IMR-90 (cell line): ENCODE measurements around the gene PLEKHF1. TPM values are rescaled to one million over a fixed set of nuclear protein-coding genes. Genes with fewer than 3 reads are reported as not detected.

ENCODE experiments used
- ATAC-seq: fragments of 200-7000 bp; cut with Tn5 transposase; 2 replicates; pipeline ENCODE4 v1.9.1; 2020; ENCODE audit warnings: low read depth, mild to moderate bottlenecking, moderate library complexity
- BruUV-seq: library from RNA; stranded (reverse); fragments of 400-500 nt; replicated peaks from 2 replicates; lab custom pipeline; 2021; lab: Mats Ljungman, UMichigan
- CTCF ChIA-PET: fragments of 300-600 bp; formaldehyde crosslinking; extraction: SDS; loops from one replicate; lab custom pipeline; 2021; ENCODE audit warnings: antibody characterized with exemption; lab: Yijun Ruan, JAX
- POLR2A ChIA-PET: fragments of 300-600 bp; sonication (Branson Sonifier 250); formaldehyde crosslinking; loops from one replicate; lab custom pipeline; 2022; ENCODE audit warnings: antibody characterized with exemption; ENCODE audit not compliant: unreplicated experiment; lab: Charles Lee
- DNase-seq: peaks from one replicate; pipeline ENCODE4 v3.0.0; 2013
- H2AFZ ChIP-seq: replicated peaks from 2 replicates; pipeline ENCODE3; 2013; ENCODE audit warnings: low read length, mild to moderate bottlenecking; ENCODE audit not compliant: poor library complexity
- H2AK5ac ChIP-seq: 2 replicates; pipeline ENCODE4 v1.6.1; 2013; ENCODE audit warnings: low read depth, low read length, inconsistent platforms
- H2AK9ac ChIP-seq: replicated peaks from 2 replicates; pipeline ENCODE3; 2013; ENCODE audit warnings: mild to moderate bottlenecking, low read depth, low read length, moderate library complexity; ENCODE audit not compliant: poor library complexity
- H2BK120ac ChIP-seq: 2 replicates; pipeline ENCODE4 v1.6.1; 2013; ENCODE audit warnings: low read depth, low read length, inconsistent platforms
- H2BK15ac ChIP-seq: 3 replicates; pipeline ENCODE4 v1.6.1; 2013; ENCODE audit warnings: low read depth, low read length, inconsistent platforms
- H2BK20ac ChIP-seq: 2 replicates; pipeline ENCODE4 v1.6.1; 2013; ENCODE audit warnings: low read depth, mild to moderate bottlenecking, inconsistent platforms, low read length, moderate library complexity
- H2BK5ac ChIP-seq: 2 replicates; pipeline ENCODE4 v1.6.1; 2013; ENCODE audit warnings: mild to moderate bottlenecking, low read depth, low read length, inconsistent platforms; ENCODE audit not compliant: poor library complexity, severe bottlenecking
- H3K14ac ChIP-seq: replicated peaks from 2 replicates; pipeline ENCODE4 v1.6.1; 2013; ENCODE audit warnings: low read depth, low read length, inconsistent platforms
- H3K18ac ChIP-seq: 2 replicates; pipeline ENCODE4 v1.6.1; 2013; ENCODE audit warnings: low read depth, low read length, control low read depth
- H3K23ac ChIP-seq: 2 replicates; pipeline ENCODE4 v1.6.1; 2013; ENCODE audit warnings: low read depth, low read length, inconsistent platforms
- H3K27ac ChIP-seq: 2 replicates; pipeline ENCODE4 v1.5.1; 2013; ENCODE audit warnings: mild to moderate bottlenecking, control low read depth, low read length; ENCODE audit not compliant: insufficient read depth
- H3K27me3 ChIP-seq: 2 replicates; pipeline ENCODE4 v1.6.1; 2013; ENCODE audit warnings: low read length; ENCODE audit not compliant: control insufficient read depth, insufficient read depth
- H3K36me3 ChIP-seq: 2 replicates; pipeline ENCODE4 v1.6.1; 2013; ENCODE audit warnings: low read length, mixed read lengths; ENCODE audit not compliant: control insufficient read depth, insufficient read depth
- H3K4ac ChIP-seq: 2 replicates; pipeline ENCODE4 v1.6.1; 2013; ENCODE audit warnings: low read depth, low read length, inconsistent platforms
- H3K4me1 ChIP-seq: 2 replicates; pipeline ENCODE4 v1.6.1; 2013; ENCODE audit warnings: low read length, mixed read lengths; ENCODE audit not compliant: control insufficient read depth, insufficient read depth
- H3K4me2 ChIP-seq: 2 replicates; pipeline ENCODE4 v1.6.1; 2013; ENCODE audit warnings: low read depth, mild to moderate bottlenecking, control low read depth, low read length, moderate library complexity
- H3K4me3 ChIP-seq: 2 replicates; pipeline ENCODE4 v1.5.1; 2013; ENCODE audit warnings: low read depth, mild to moderate bottlenecking, control low read depth, low read length, moderate library complexity; ENCODE audit not compliant: insufficient read depth
- H3K56ac ChIP-seq: 2 replicates; pipeline ENCODE4 v1.6.1; 2013; ENCODE audit warnings: low read length, inconsistent platforms; ENCODE audit not compliant: insufficient read depth; ENCODE audit errors: extremely low read depth
- H3K79me1 ChIP-seq, 2 experiments: 2 replicates each; pipeline ENCODE4 v1.6.1; 2013; ENCODE audit warnings: low read length in 2 of 2, inconsistent platforms in 1 of 2, low read depth in 1 of 2
- H3K9ac ChIP-seq: 2 replicates; pipeline ENCODE4 v1.6.1; 2013; ENCODE audit warnings: low read depth, low read length, control low read depth
- H3K9me1 ChIP-seq: 2 replicates; pipeline ENCODE4 v1.6.1; 2013; ENCODE audit warnings: low read length, inconsistent platforms; ENCODE audit not compliant: insufficient read depth
- H3K9me3 ChIP-seq: 2 replicates; pipeline ENCODE4 v1.6.1; 2013; ENCODE audit warnings: low read length; ENCODE audit not compliant: control insufficient read depth, insufficient read depth
- H4K20me1 ChIP-seq: 2 replicates; pipeline ENCODE4 v1.6.1; 2013; ENCODE audit warnings: low read length, inconsistent platforms; ENCODE audit not compliant: insufficient read depth
- H4K5ac ChIP-seq: 2 replicates; pipeline ENCODE4 v1.6.1; 2013; ENCODE audit warnings: mild to moderate bottlenecking, low read depth, low read length, control low read depth
- H4K8ac ChIP-seq, 2 experiments: 2 replicates each; pipeline ENCODE4 v1.6.1; 2013; ENCODE audit warnings: low read depth in 2 of 2, low read length in 2 of 2, control low read depth in 1 of 2, inconsistent platforms in 1 of 2
- H4K91ac ChIP-seq: 2 replicates; pipeline ENCODE4 v1.6.1; 2013; ENCODE audit warnings: low read depth, low read length, inconsistent platforms; ENCODE audit not compliant: insufficient read depth
- CEBPB ChIP-seq: IDR thresholded peaks from 2 replicates; pipeline ENCODE4 v1.6.1; 2012; ENCODE audit warnings: low read depth, low read length, improper control_type of control experiment
- FOS ChIP-seq: fragments of 150-350 bp; IDR thresholded peaks from 2 replicates; pipeline ENCODE4 v1.6.1; 2016; ENCODE audit warnings: low read depth, low read length
- MXI1 ChIP-seq: IDR thresholded peaks from 2 replicates; pipeline ENCODE4 v1.6.1; 2012; ENCODE audit warnings: low read depth, mild to moderate bottlenecking, low read length, moderate library complexity, borderline replicate concordance
- RFX5 ChIP-seq: IDR thresholded peaks from 2 replicates; pipeline ENCODE4 v1.8.0; 2012; ENCODE audit warnings: low read depth, mild to moderate bottlenecking, low read length, moderate library complexity
- WGBS, 2 experiments: methylation state at CpG; one replicate each; pipeline versions ENCODE4 v1.1.5 to v1.1.7; 2013; ENCODE audit warnings: missing lambda C conversion rate in 2 of 2; ENCODE audit not compliant: insufficient read length in 1 of 2; ENCODE audit errors: extremely low coverage in 2 of 2; 5-methylcytosine and 5-hydroxymethylcytosine counted together
- dilution Hi-C: fragments of 300-500 bp; cut with HindIII; formaldehyde crosslinking; loops from one replicate; pipeline ENCODE4 v1.14.3; 2018; ENCODE audit warnings: low sequenced_read_pairs; ENCODE audit not compliant: unreplicated experiment
- in situ Hi-C: fragments of 300-500 bp; cut with MboI; formaldehyde crosslinking; loops from 3 replicates; pipeline ENCODE4 v1.14.3; 2019; ENCODE audit warnings: low sequenced_read_pairs, inconsistent platforms, mixed read lengths
- intact Hi-C: fragments of 100-400 bp; cut with micrococcal nuclease; formaldehyde crosslinking; loops from 2 replicates; pipeline ENCODE4 v1.10.0; 2022
- polyA plus RNA-seq, 3 experiments: library from polyadenylated mRNA; depleted of rRNA; stranded (reverse); fragments of >200 nt; gene quantifications; 2 replicates each; pipeline ENCODE4 v1.2.3, GENCODE V29; 2012; ENCODE audit warnings: low replicate concordance in 1 of 3
- total RNA-seq: library from RNA; depleted of rRNA; stranded (reverse); fragments of >200 nt; gene quantifications from 2 replicates; pipeline ENCODE4 v1.2.3, GENCODE V29; 2012

PLEKHF1 gene
- total and polyA plus RNA-seq, 2 of the 4 experiments (the other 2 are of a cell fraction) = 5.0 to 6.6 TPM

DNA sequence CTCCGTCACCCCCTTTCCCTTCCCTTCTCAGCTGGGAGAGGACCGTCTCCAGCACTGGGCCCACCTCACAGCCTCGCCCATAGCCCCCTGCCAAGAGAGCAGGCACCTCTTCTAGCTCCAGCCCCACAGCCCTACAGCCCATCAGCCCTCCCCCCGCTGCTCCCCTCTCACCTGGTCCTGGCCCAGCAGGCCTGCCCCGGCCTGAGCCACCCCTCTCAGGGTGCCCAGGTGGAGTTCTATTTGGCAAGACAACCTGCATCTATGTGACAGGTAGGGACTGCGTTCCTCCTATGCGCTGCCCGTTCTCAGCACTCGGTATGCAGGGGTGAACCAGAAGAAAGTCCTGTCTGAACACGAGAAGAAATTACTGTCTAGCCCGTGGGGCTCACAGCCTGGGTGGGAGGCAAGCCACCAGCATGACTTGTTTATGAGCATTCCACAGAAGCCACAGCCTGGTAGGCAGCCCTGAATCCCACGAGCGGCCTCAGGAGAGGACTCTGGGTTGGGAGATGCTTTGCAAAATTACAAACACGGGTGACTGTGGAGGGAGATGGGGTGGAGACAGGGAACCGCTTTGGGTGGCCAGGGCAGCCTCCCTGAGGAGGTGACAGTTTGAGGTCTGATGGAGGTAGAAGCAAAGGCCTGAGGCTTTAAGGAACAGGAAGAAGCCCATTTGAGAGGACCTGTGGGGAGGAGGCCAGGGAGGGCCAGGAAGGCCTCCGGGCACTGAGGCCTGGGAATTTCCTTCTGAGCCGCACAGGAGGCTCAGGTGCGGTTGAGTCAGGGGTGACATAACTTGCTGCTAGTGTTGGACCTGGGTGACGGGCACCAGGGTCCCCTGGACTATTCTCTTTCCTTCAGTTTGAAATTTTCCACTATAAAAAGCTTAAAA lies 1.2 kb upstream of the PLEKHF1 start:
- Histone ChIP-seq H3K4me1 (peaks cover 27% of the 10 kb centered on the region), H3K14ac (peak overlapping the region; percentile 3; the same call in 1 of the 2 replicates), H3K27me3 (no peaks in the 10 kb centered on the region), H2BK5ac (peak overlapping the region; percentile 88), H3K79me1 (peaks cover 7 to 41% of the 10 kb centered on the region in 2 experiments; a peak in 2 of 4 replicates), H2AK9ac (peak overlapping the region; percentile 82), H2BK20ac (peak overlapping the region; percentile 53), H3K4ac (peak overlapping the region; percentile 95), H2BK120ac (peak overlapping the region; percentile 97), H4K8ac (peak overlapping the region in 1 of 2 experiments; percentile 98; a peak in 1 of 4 replicates), H3K36me3 (no peaks in the 10 kb centered on the region), H2AK5ac (peak overlapping the region; percentile 87), H2BK15ac (peak overlapping the region; percentile 7; the same call in 1 of the 3 replicates), H3K9me3 (no peaks in the 10 kb centered on the region), H2AFZ (peak overlapping the region; percentile 73), H3K27ac (no peak overlapping the region), H3K56ac (no peak overlapping the region), H3K9me1 (peaks cover 12% of the 10 kb centered on the region), H3K4me3 (no peak overlapping the region), H3K9ac (no peak overlapping the region), H4K20me1 (peaks cover 22% of the 10 kb centered on the region), H3K23ac (no peak overlapping the region), H3K18ac (no peak overlapping the region; the same call in 1 of the 2 replicates), H4K5ac (no peak overlapping the region), H3K4me2 (no peak overlapping the region), H4K91ac (peak overlapping the region; percentile 54)
- in situ Hi-C loops (no loop called here), dilution Hi-C loops (no loop called here), intact Hi-C loops (loop anchor here (2.0 kb wide), 1 partner anchor 53 kb away; no protein-coding TSS in a partner anchor)
- DNase-seq = peak; percentile 33
- ChIA-PET CTCF (interaction anchor here (1.1 kb wide), 1 partner anchor 19 kb away, joined by 3 read pairs; no protein-coding TSS in a partner anchor), POLR2A (no interaction called here)
- 80% methylated on average over 5 of the region's 19 CpGs; no CpG with 5 or more reads in 1 of the 2 experiments for WGBS, 2 experiments
- BruUV-seq = no TSS peak
- TF ChIP-seq FOS (no peak), CEBPB (no peak), RFX5 (no peak), MXI1 (no peak)
- ATAC-seq = no peak
